IMR-90 (cell line): Measurements from ENCODE around the gene ADARB2. TPM values are rescaled to one million over a fixed set of nuclear protein-coding genes. Genes with fewer than 3 reads are reported as not detected.

Source experiments
- ATAC-seq: fragments of 200-7000 bp; cut with Tn5 transposase; 2 replicates; pipeline ENCODE4 v1.9.1; 2020; ENCODE audit warnings: low read depth, mild to moderate bottlenecking, moderate library complexity
- BruUV-seq: library from RNA; stranded (reverse); fragments of 400-500 nt; replicated peaks from 2 replicates; lab custom pipeline; 2021; lab: Mats Ljungman, UMichigan
- CTCF ChIA-PET: fragments of 300-600 bp; formaldehyde crosslinking; extraction: SDS; loops from one replicate; lab custom pipeline; 2021; ENCODE audit warnings: antibody characterized with exemption; lab: Yijun Ruan, JAX
- POLR2A ChIA-PET: fragments of 300-600 bp; sonication (Branson Sonifier 250); formaldehyde crosslinking; loops from one replicate; lab custom pipeline; 2022; ENCODE audit warnings: antibody characterized with exemption; ENCODE audit not compliant: unreplicated experiment; lab: Charles Lee
- DNase-seq: peaks from one replicate; pipeline ENCODE4 v3.0.0; 2013
- H2AFZ ChIP-seq: replicated peaks from 2 replicates; pipeline ENCODE3; 2013; ENCODE audit warnings: low read length, mild to moderate bottlenecking; ENCODE audit not compliant: poor library complexity
- H2AK5ac ChIP-seq: 2 replicates; pipeline ENCODE4 v1.6.1; 2013; ENCODE audit warnings: low read depth, low read length, inconsistent platforms
- H2AK9ac ChIP-seq: replicated peaks from 2 replicates; pipeline ENCODE3; 2013; ENCODE audit warnings: mild to moderate bottlenecking, low read depth, low read length, moderate library complexity; ENCODE audit not compliant: poor library complexity
- H2BK120ac ChIP-seq: 2 replicates; pipeline ENCODE4 v1.6.1; 2013; ENCODE audit warnings: low read depth, low read length, inconsistent platforms
- H2BK15ac ChIP-seq: 3 replicates; pipeline ENCODE4 v1.6.1; 2013; ENCODE audit warnings: low read depth, low read length, inconsistent platforms
- H2BK20ac ChIP-seq: 2 replicates; pipeline ENCODE4 v1.6.1; 2013; ENCODE audit warnings: low read depth, mild to moderate bottlenecking, inconsistent platforms, low read length, moderate library complexity
- H2BK5ac ChIP-seq: 2 replicates; pipeline ENCODE4 v1.6.1; 2013; ENCODE audit warnings: mild to moderate bottlenecking, low read depth, low read length, inconsistent platforms; ENCODE audit not compliant: poor library complexity, severe bottlenecking
- H3K14ac ChIP-seq: replicated peaks from 2 replicates; pipeline ENCODE4 v1.6.1; 2013; ENCODE audit warnings: low read depth, low read length, inconsistent platforms
- H3K18ac ChIP-seq: 2 replicates; pipeline ENCODE4 v1.6.1; 2013; ENCODE audit warnings: low read depth, low read length, control low read depth
- H3K23ac ChIP-seq: 2 replicates; pipeline ENCODE4 v1.6.1; 2013; ENCODE audit warnings: low read depth, low read length, inconsistent platforms
- H3K27ac ChIP-seq: 2 replicates; pipeline ENCODE4 v1.5.1; 2013; ENCODE audit warnings: mild to moderate bottlenecking, control low read depth, low read length; ENCODE audit not compliant: insufficient read depth
- H3K27me3 ChIP-seq: 2 replicates; pipeline ENCODE4 v1.6.1; 2013; ENCODE audit warnings: low read length; ENCODE audit not compliant: control insufficient read depth, insufficient read depth
- H3K36me3 ChIP-seq: 2 replicates; pipeline ENCODE4 v1.6.1; 2013; ENCODE audit warnings: low read length, mixed read lengths; ENCODE audit not compliant: control insufficient read depth, insufficient read depth
- H3K4ac ChIP-seq: 2 replicates; pipeline ENCODE4 v1.6.1; 2013; ENCODE audit warnings: low read depth, low read length, inconsistent platforms
- H3K4me1 ChIP-seq: 2 replicates; pipeline ENCODE4 v1.6.1; 2013; ENCODE audit warnings: low read length, mixed read lengths; ENCODE audit not compliant: control insufficient read depth, insufficient read depth
- H3K4me2 ChIP-seq: 2 replicates; pipeline ENCODE4 v1.6.1; 2013; ENCODE audit warnings: low read depth, mild to moderate bottlenecking, control low read depth, low read length, moderate library complexity
- H3K4me3 ChIP-seq: 2 replicates; pipeline ENCODE4 v1.5.1; 2013; ENCODE audit warnings: low read depth, mild to moderate bottlenecking, control low read depth, low read length, moderate library complexity; ENCODE audit not compliant: insufficient read depth
- H3K56ac ChIP-seq: 2 replicates; pipeline ENCODE4 v1.6.1; 2013; ENCODE audit warnings: low read length, inconsistent platforms; ENCODE audit not compliant: insufficient read depth; ENCODE audit errors: extremely low read depth
- H3K79me1 ChIP-seq, 2 experiments: 2 replicates each; pipeline ENCODE4 v1.6.1; 2013; ENCODE audit warnings: low read length in 2 of 2, inconsistent platforms in 1 of 2, low read depth in 1 of 2
- H3K9ac ChIP-seq: 2 replicates; pipeline ENCODE4 v1.6.1; 2013; ENCODE audit warnings: low read depth, low read length, control low read depth
- H3K9me1 ChIP-seq: 2 replicates; pipeline ENCODE4 v1.6.1; 2013; ENCODE audit warnings: low read length, inconsistent platforms; ENCODE audit not compliant: insufficient read depth
- H3K9me3 ChIP-seq: 2 replicates; pipeline ENCODE4 v1.6.1; 2013; ENCODE audit warnings: low read length; ENCODE audit not compliant: control insufficient read depth, insufficient read depth
- H4K20me1 ChIP-seq: 2 replicates; pipeline ENCODE4 v1.6.1; 2013; ENCODE audit warnings: low read length, inconsistent platforms; ENCODE audit not compliant: insufficient read depth
- H4K5ac ChIP-seq: 2 replicates; pipeline ENCODE4 v1.6.1; 2013; ENCODE audit warnings: mild to moderate bottlenecking, low read depth, low read length, control low read depth
- H4K8ac ChIP-seq, 2 experiments: 2 replicates each; pipeline ENCODE4 v1.6.1; 2013; ENCODE audit warnings: low read depth in 2 of 2, low read length in 2 of 2, control low read depth in 1 of 2, inconsistent platforms in 1 of 2
- H4K91ac ChIP-seq: 2 replicates; pipeline ENCODE4 v1.6.1; 2013; ENCODE audit warnings: low read depth, low read length, inconsistent platforms; ENCODE audit not compliant: insufficient read depth
- BHLHE40 ChIP-seq: fragments of 150-350 bp; IDR thresholded peaks from 2 replicates; pipeline ENCODE4 v1.6.1; 2016; ENCODE audit warnings: mild to moderate bottlenecking, low read depth, low read length
- CEBPB ChIP-seq: IDR thresholded peaks from 2 replicates; pipeline ENCODE4 v1.6.1; 2012; ENCODE audit warnings: low read depth, low read length, improper control_type of control experiment
- CHD1 ChIP-seq: IDR thresholded peaks from 2 replicates; pipeline ENCODE4 v1.6.1; 2012; ENCODE audit warnings: low read depth, low read length, improper control_type of control experiment
- CTCF ChIP-seq: conservative IDR thresholded peaks from 2 replicates; pipeline ENCODE4 v1.5.1; 2012; ENCODE audit warnings: mild to moderate bottlenecking, low read depth, low read length, improper control_type of control experiment
- ELK1 ChIP-seq: fragments of 150-350 bp; IDR thresholded peaks from 2 replicates; pipeline ENCODE4 v1.6.1; 2016; ENCODE audit warnings: low read depth, mild to moderate bottlenecking, low read length, moderate library complexity, borderline replicate concordance
- FOS ChIP-seq: fragments of 150-350 bp; IDR thresholded peaks from 2 replicates; pipeline ENCODE4 v1.6.1; 2016; ENCODE audit warnings: low read depth, low read length
- MAFK ChIP-seq: IDR thresholded peaks from 2 replicates; pipeline ENCODE4 v1.6.1; 2012; ENCODE audit warnings: low read depth, low read length, improper control_type of control experiment
- MAZ ChIP-seq: IDR thresholded peaks from 2 replicates; pipeline ENCODE4 v1.6.1; 2012; ENCODE audit warnings: low read depth, mild to moderate bottlenecking, low read length, improper control_type of control experiment, moderate library complexity, borderline replicate concordance
- MXI1 ChIP-seq: IDR thresholded peaks from 2 replicates; pipeline ENCODE4 v1.6.1; 2012; ENCODE audit warnings: low read depth, mild to moderate bottlenecking, low read length, moderate library complexity, borderline replicate concordance
- NFE2L2 ChIP-seq: fragments of 150-350 bp; IDR thresholded peaks from 2 replicates; pipeline ENCODE4 v1.6.1; 2016; ENCODE audit warnings: low read depth, mild to moderate bottlenecking, low read length
- POLR2A ChIP-seq: IDR thresholded peaks from 2 replicates; pipeline ENCODE4 v1.6.1; 2012; ENCODE audit warnings: mild to moderate bottlenecking, low read depth, low read length
- RAD21 ChIP-seq: IDR thresholded peaks from 2 replicates; pipeline ENCODE4 v1.6.1; 2012; ENCODE audit warnings: low read length, improper control_type of control experiment
- RCOR1 ChIP-seq: IDR thresholded peaks from 2 replicates; pipeline ENCODE4 v1.6.1; 2012; ENCODE audit warnings: mild to moderate bottlenecking, low read length, improper control_type of control experiment; ENCODE audit not compliant: insufficient replicate concordance
- RFX5 ChIP-seq: IDR thresholded peaks from 2 replicates; pipeline ENCODE4 v1.8.0; 2012; ENCODE audit warnings: low read depth, mild to moderate bottlenecking, low read length, moderate library complexity
- SMC3 ChIP-seq: fragments of 150-350 bp; IDR thresholded peaks from 2 replicates; pipeline ENCODE4 v1.6.1; 2016; ENCODE audit warnings: low read depth, mild to moderate bottlenecking, antibody characterized with exemption, low read length, moderate library complexity
- USF2 ChIP-seq: fragments of 150-350 bp; IDR thresholded peaks from 2 replicates; pipeline ENCODE4 v1.6.1; 2017; ENCODE audit warnings: mild to moderate bottlenecking, antibody characterized with exemption, low read length, low read depth
- WGBS, 2 experiments: methylation state at CpG; one replicate each; pipeline versions ENCODE4 v1.1.5 to v1.1.7; 2013; ENCODE audit warnings: missing lambda C conversion rate in 2 of 2; ENCODE audit not compliant: insufficient read length in 1 of 2; ENCODE audit errors: extremely low coverage in 2 of 2; 5-methylcytosine and 5-hydroxymethylcytosine counted together
- dilution Hi-C: fragments of 300-500 bp; cut with HindIII; formaldehyde crosslinking; loops from one replicate; pipeline ENCODE4 v1.14.3; 2018; ENCODE audit warnings: low sequenced_read_pairs; ENCODE audit not compliant: unreplicated experiment
- in situ Hi-C: fragments of 300-500 bp; cut with MboI; formaldehyde crosslinking; loops from 3 replicates; pipeline ENCODE4 v1.14.3; 2019; ENCODE audit warnings: low sequenced_read_pairs, inconsistent platforms, mixed read lengths
- intact Hi-C: fragments of 100-400 bp; cut with micrococcal nuclease; formaldehyde crosslinking; loops from 2 replicates; pipeline ENCODE4 v1.10.0; 2022
- polyA plus RNA-seq, 3 experiments: library from polyadenylated mRNA; depleted of rRNA; stranded (reverse); fragments of >200 nt; gene quantifications; 2 replicates each; pipeline ENCODE4 v1.2.3, GENCODE V29; 2012; ENCODE audit warnings: low replicate concordance in 1 of 3
- total RNA-seq: library from RNA; depleted of rRNA; stranded (reverse); fragments of >200 nt; gene quantifications from 2 replicates; pipeline ENCODE4 v1.2.3, GENCODE V29; 2012

The ADARB2 gene
- total and polyA plus RNA-seq, 2 of the 4 experiments (the other 2 are of a cell fraction): not detected

- DNase-seq (no peak), ATAC-seq (no peak)
- no peak overlapping the region for H3K27ac ChIP-seq
- H2AK5ac ChIP-seq: no peak overlapping the region
- H3K18ac ChIP-seq: no peak overlapping the region
- H3K4me1 ChIP-seq: no peaks in the 10 kb centered on the region
- no CpG with 5 or more reads among the region's 15 CpGs for WGBS, 2 experiments
- H3K27me3 ChIP-seq: no peaks in the 10 kb centered on the region
- in situ Hi-C loops: no loop called here
- dilution Hi-C loops: no loop called here
- no peaks in the 10 kb centered on the region for H3K79me1 ChIP-seq
- H3K23ac ChIP-seq: no peak overlapping the region
- no peak overlapping the region for H2BK5ac ChIP-seq
- H3K9me3 ChIP-seq: peaks cover 47% of the 10 kb centered on the region
- no peak overlapping the region for H4K5ac ChIP-seq
- H3K9me1 ChIP-seq: no peaks in the 10 kb centered on the region
- H3K4me3 ChIP-seq: no peak overlapping the region
- H2BK15ac ChIP-seq: no peak overlapping the region
- H3K4me2 ChIP-seq: no peak overlapping the region
- no peak overlapping the region for H3K56ac ChIP-seq
- no peak overlapping the region for H3K9ac ChIP-seq
- TF ChIP-seq USF2 (no peak), CEBPB (no peak), POLR2A (no peak), CTCF (no peak), RCOR1 (no peak), SMC3 (no peak), RFX5 (no peak), CHD1 (no peak), MAFK (no peak), MAZ (no peak), NFE2L2 (no peak), ELK1 (no peak), RAD21 (no peak), BHLHE40 (no peak), MXI1 (no peak), FOS (no peak)
- no peaks in the 10 kb centered on the region for H3K36me3 ChIP-seq
- no peak overlapping the region for H3K14ac ChIP-seq
- ChIA-PET POLR2A (no interaction called here), CTCF (no interaction called here)
- H3K4ac ChIP-seq: no peak overlapping the region
- no peaks in the 10 kb centered on the region for H4K20me1 ChIP-seq
- no peak overlapping the region for H2BK120ac ChIP-seq
- no TSS peak for BruUV-seq
- H2AK9ac ChIP-seq: no peak overlapping the region
- no peak overlapping the region for H2AFZ ChIP-seq
- no peak overlapping the region for H4K91ac ChIP-seq
- intact Hi-C loops: no loop called here
- no peak overlapping the region for H2BK20ac ChIP-seq
- no peak overlapping the region for H4K8ac ChIP-seq
Observed at GRCh38 chr10:1270906-1271305, 466.4 kb downstream of the ADARB2 start.
